GM21723 (cell line): ENCODE results near the gene DERA.
"Not testable (repeated sequence)": the region's sequence is repeated elsewhere in the genome, so short reads cannot be mapped to it uniquely, and the experiment has no call there.

Experiments
- ATAC-seq: cut with Tn5 transposase; IDR thresholded peaks from one replicate; pipeline ENCODE4 v1.9.1; 2021; ENCODE audit warnings: mild to moderate bottlenecking, moderate library complexity; ENCODE audit not compliant: unreplicated experiment

The DERA gene

GRCh38 chr12:15997910-15998309 is 86.8 kb downstream of the DERA start:
- no peak for ATAC-seq

DNA sequence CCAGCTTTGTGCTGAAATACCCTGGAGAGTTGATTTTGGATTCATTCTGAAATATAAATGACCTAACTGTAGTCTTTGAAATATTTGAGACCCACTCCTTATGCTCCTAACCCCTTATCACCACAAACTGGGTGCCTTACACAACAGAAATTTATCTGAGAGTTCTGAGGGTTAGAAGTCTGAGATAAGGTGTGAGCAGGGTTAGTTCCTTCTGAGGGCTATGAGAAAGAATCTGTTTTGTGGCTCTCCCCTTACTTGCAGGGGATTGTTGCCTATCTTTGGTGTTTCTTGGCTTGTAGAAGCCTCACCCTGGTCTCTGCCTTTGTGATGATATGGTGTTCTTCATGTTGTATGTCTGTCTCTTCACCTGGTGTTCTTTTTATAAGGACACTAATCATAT is 91.7 kb downstream of the DERA start:
- no peak for ATAC-seq

- no peak for ATAC-seq
Measured at GRCh38 chr12:16003460-16003859, 92.3 kb downstream of the DERA start.

DNA sequence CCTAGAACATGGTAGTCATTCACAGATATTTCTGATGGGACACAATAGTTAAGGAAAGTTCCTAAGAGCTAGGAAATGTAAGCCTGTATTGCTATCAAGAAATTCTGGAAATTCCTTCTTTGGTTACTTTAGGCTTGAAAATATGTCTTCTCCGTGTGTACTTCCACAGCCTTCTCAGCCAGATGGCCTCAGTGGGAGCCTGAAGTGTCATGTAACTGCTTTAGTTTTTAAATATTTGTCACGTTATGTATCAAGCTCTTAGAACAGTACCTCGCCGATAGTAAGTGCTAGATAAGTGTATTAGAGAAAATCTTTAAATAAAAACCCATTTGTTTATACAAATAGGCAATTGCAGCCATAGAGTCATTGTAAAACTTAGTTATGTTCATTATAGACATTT is 95.6 kb downstream of the DERA start:
- no peak for ATAC-seq

GRCh38 chr12:16008421-16008824 is 97.3 kb downstream of the DERA start:
- no peak for ATAC-seq

DNA sequence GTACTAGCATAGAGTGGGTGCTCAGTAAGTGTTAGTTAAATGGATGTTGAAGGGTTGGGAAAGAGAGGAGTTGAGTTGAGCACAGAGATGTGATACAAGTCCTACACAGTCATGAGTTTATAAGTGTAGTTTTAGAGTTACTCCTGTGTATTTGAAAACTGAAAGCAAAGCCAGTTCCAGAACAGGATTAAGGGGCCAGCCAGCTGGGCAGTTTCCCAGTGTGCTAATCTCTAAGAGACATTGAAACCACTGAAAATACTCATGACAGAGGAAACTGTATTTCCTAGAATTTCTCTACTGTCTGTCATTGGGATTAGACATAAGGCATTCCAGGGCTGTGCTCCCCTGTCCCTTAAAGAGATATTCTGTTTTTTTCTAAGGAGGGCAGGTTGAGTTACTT is 101.0 kb downstream of the DERA start:
- ATAC-seq, result no peak

DNA sequence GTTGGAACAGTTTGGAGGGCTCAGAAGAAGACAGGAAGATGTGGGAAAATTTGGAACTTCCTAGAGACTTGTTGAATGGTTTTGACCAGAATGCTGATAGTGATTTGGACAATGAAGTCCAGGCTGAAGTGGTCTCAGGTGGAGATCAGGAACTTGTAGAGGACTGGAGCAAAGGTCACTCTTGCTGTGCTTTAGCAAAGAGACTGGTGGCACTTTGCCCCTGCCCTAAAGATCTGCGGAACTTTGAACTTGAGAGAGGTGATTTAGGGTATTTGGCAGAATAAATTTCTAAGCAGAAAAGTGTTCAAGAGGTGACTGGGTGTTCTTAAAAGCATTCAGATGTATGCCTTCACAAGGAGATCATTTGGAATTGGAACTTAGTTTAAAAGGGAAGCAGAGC is 102.6 kb downstream of the DERA start:
- ATAC-seq, result not testable (repeated sequence)

DNA sequence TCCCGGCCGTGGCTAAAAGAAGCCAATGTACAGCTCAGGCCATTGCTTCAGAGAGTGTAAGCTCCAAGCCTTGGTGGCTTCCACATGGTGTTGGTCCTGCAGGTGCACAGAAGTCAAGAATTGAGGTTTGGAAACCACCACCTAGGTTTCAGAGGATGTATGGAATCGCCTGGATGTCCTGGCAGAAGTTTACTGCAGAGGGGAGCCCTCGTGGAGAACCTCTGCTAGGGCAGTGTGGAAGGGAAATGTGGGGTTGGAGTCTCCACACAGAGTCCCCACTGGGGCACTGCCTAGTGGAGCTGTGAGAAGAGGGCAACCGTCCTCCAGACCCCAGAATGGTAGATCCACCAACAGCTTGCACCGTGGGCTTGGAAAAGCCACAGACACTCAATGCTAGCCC is 103.3 kb downstream of the DERA start:
- ATAC-seq, result not testable (repeated sequence)

GRCh38 chr12:16016748-16017147 is 105.6 kb downstream of the DERA start:
- no peak for ATAC-seq

- ATAC-seq, result no peak
Measured at GRCh38 chr12:16018306-16018705, 107.2 kb downstream of the DERA start.

DNA sequence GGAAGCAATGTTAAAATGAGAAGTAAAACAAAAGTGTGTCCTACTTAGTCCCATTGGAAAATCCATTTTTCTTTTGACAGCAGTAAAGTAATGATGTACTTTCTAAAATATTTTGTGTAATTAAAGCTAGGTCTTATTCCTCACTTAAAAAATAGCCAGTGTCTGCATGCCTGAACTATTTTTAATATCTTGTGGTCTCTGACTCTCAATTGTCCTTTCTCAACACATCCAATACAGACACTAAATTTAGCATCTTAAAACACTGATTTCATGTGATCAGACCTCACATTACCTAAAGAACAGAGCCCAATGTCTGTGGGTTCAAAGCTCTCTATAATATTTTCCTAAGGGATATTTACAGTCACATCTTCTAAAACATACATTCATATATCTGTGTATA is 108.0 kb downstream of the DERA start:
- no peak for ATAC-seq

DNA sequence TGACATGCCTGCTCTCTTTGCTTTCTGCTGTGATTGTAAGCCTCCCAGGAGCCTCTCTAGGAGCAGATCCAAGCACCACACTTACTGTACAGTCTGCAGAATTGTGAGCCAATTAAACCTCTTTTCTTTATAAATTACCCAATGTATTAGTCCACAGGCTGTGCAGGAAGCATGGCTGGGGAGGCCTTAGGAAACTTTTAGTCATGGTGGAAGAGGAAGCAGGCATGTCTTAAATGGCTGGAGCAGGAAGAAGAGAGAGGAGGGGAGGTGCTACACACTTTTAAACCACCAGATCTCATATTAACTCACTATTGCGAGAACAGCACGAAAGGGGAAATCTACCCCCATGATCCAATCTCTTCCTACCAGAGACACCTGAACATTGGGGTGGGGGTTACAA is 108.9 kb downstream of the DERA start:
- ATAC-seq, result no peak

- ATAC-seq, result no peak
Measured at GRCh38 chr12:16021026-16021425, 109.9 kb downstream of the DERA start.

- no peak for ATAC-seq
Measured at GRCh38 chr12:16021676-16022075, 110.5 kb downstream of the DERA start.

DNA sequence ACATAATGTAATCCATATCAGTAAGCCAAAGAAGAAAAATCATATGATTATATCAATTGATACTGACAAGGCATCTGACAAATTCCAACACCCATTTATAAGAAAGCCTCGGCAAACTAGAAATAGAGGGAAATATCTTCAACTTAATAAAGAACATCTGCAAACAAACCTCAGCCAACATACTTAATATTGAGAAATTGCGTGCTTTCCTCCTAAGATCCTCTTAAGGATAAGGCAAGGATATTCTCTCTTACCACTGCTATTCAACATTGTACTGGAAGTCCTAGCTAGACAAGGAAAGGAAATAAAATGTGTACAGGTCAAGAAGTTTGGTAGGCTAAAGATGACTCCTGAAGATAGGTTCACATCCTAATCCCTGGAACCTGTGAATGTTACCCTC is 115.9 kb downstream of the DERA start:
- no peak for ATAC-seq

GRCh38 chr12:16030744-16031143 is 119.6 kb downstream of the DERA start:
- no peak for ATAC-seq

- no peak for ATAC-seq
Measured at GRCh38 chr12:16034136-16034817, 123.1 kb downstream of the DERA start.

- ATAC-seq, result no peak
Measured at GRCh38 chr12:16036073-16036472, 124.9 kb downstream of the DERA start.

DNA sequence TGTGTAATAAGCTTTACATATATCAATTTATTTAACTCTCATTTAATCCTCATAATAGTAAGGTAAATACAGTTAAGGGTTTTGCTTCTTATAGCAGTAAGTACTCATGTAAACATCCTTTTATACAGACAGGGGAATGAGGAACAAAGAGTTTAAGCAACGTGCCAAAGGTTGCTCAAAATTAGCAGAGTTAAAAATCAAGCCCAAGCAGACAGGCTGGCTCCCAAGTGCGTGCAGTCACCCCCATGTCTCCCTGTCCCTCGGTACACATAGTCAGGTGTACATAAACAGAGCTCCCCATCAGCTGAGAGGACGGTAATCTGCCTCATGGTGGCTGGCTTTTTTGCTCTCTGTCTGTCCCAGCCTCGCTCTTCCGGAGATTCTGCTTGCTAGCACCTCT is 126.4 kb downstream of the DERA start:
- no peak for ATAC-seq

DNA sequence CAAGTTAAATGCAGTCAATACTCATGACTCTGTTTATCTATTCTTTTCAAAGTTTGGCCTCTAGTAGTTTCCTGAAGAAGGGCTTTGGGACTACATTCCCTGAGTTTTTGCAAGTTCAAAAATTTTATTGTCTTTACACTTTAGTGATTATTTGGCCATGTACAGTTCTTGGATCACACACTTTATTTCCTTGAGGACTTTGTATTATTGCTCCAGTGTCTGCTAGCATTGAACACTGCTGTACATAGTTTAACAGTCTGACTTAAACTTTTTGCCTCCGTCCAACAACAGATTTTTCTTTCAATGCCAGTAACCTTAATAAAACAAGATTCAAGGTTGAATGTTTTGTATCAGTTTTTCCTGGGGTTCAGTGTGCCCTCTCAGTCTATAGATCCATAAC is 132.3 kb downstream of the DERA start:
- no peak for ATAC-seq

GRCh38 chr12:16046266-16046665 is 135.1 kb downstream of the DERA start:
- no peak for ATAC-seq

GRCh38 chr12:16048511-16048910 is 137.4 kb downstream of the DERA start:
- ATAC-seq, result no peak

DNA sequence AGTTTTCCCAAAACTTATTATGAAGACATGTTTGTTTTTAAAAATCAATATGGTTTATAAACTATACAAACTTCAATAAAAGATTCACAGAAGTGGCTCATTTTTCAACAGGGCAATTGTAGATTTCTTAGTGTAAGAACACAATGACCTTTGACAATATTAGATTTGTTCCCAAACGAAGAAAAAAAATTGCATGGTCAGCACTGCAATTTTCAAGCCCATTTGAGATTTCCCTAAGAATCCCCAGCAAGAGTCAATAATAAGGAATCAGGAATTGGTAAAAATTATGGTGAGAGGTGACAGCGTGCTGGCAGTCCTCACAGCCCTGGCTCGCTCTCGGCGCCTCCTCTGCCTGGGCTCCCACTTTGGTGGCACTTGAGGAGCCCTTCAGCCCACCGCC is 145.8 kb downstream of the DERA start:
- ATAC-seq, result no peak
